A673 (cell line): Measurements from ENCODE around the gene CTDNEP1. TPM values are rescaled to one million over a fixed set of nuclear protein-coding genes. Genes with fewer than 3 reads are reported as not detected.

Experiments
- BruUV-seq: library from RNA; stranded (reverse); fragments of 400-500 nt; replicated peaks from 2 replicates; lab custom pipeline; 2021; lab: Mats Ljungman, UMichigan
- CTCF ChIA-PET: fragments of 300-600 bp; sonication (Branson Sonifier 250); formaldehyde crosslinking; loops from one replicate; lab custom pipeline; 2022; ENCODE audit warnings: antibody characterized with exemption; lab: Charles Lee
- POLR2A ChIA-PET: fragments of 300-600 bp; sonication (Branson Sonifier 250); formaldehyde crosslinking; loops from one replicate; lab custom pipeline; 2022; ENCODE audit warnings: antibody characterized with exemption; ENCODE audit not compliant: low non-redundant PET; lab: Charles Lee
- DNase-seq: peaks from one replicate; pipeline ENCODE4 v3.0.0-alpha.2; 2015; ENCODE audit warnings: low spot score
- H3K27ac ChIP-seq: fragments of 200-600 bp; sonication (generic); 2 replicates; pipeline ENCODE4 v1.5.1; 2016; ENCODE audit warnings: mixed run types, low read depth, mild to moderate bottlenecking, mixed read lengths, antibody characterized with exemption, low read length; ENCODE audit not compliant: poor library complexity, severe bottlenecking
- H3K27me3 ChIP-seq: fragments of 200-600 bp; sonication (generic); replicated peaks from 2 replicates; pipeline ENCODE4 v1.6.1; 2017; ENCODE audit warnings: mixed run types, low read depth, mild to moderate bottlenecking, mixed read lengths, antibody characterized with exemption, low read length; ENCODE audit not compliant: insufficient read depth, poor library complexity
- H3K36me3 ChIP-seq: fragments of 200-600 bp; sonication (generic); 2 replicates; pipeline ENCODE4 v1.6.1; 2016; ENCODE audit warnings: mixed run types, mild to moderate bottlenecking, mixed read lengths, antibody characterized with exemption, low read length; ENCODE audit not compliant: insufficient read depth, poor library complexity, severe bottlenecking
- H3K4me1 ChIP-seq: fragments of 200-600 bp; sonication (generic); 2 replicates; pipeline ENCODE4 v1.6.1; 2017; ENCODE audit warnings: mixed run types, mild to moderate bottlenecking, mixed read lengths, antibody characterized with exemption, low read length; ENCODE audit not compliant: insufficient read depth, poor library complexity, severe bottlenecking
- H3K4me3 ChIP-seq: fragments of 200-600 bp; sonication (generic); 2 replicates; pipeline ENCODE4 v1.5.1; 2016; ENCODE audit warnings: low read depth, mixed run types, mild to moderate bottlenecking, mixed read lengths, low read length; ENCODE audit not compliant: poor library complexity, severe bottlenecking
- H3K9me3 ChIP-seq: fragments of 200-600 bp; sonication (generic); 2 replicates; pipeline ENCODE4 v1.6.1; 2016; ENCODE audit warnings: mixed run types, low read depth, mild to moderate bottlenecking, mixed read lengths, antibody characterized with exemption, low read length; ENCODE audit not compliant: poor library complexity, severe bottlenecking
- CTCF ChIP-seq: fragments of 300-800, 200-600 bp; sonication (generic); conservative IDR thresholded peaks from 2 replicates; pipeline ENCODE4 v1.5.1; 2017; ENCODE audit warnings: low read depth, mild to moderate bottlenecking, antibody characterized with exemption, low read length, moderate library complexity, mixed read lengths
- EZH2 ChIP-seq: fragments of 200-600 bp; sonication (generic); IDR thresholded peaks from 2 replicates; pipeline ENCODE4 v1.6.1; 2017; ENCODE audit warnings: borderline replicate concordance, low read depth, mild to moderate bottlenecking, mixed read lengths, antibody characterized with exemption, low read length; ENCODE audit not compliant: poor library complexity, severe bottlenecking
- intact Hi-C: fragments of 100-400 bp; cut with micrococcal nuclease; formaldehyde crosslinking; loops from one replicate; pipeline ENCODE4 v1.10.0; 2022; ENCODE audit not compliant: unreplicated experiment
- total RNA-seq: library from RNA; stranded (reverse); gene quantifications from 2 replicates; pipeline ENCODE4 v1.2.3, GENCODE V29; 2021

Gene CTDNEP1
- total RNA-seq, 1 experiment from 2014 or later, result 175 TPM

- Histone ChIP-seq H3K27me3 (no peaks in the 10 kb centered on the region), H3K36me3 (peaks cover 47% of the 10 kb centered on the region), H3K9me3 (no peaks in the 10 kb centered on the region), H3K4me1 (peaks cover 36% of the 10 kb centered on the region), H3K4me3 (peak overlapping the region; percentile 94), H3K27ac (peak overlapping the region; percentile 93)
- BruUV-seq, result no TSS peak
- intact Hi-C loops, result no loop called here
- ChIA-PET POLR2A (interaction anchor here (0.5 to 0.7 kb wide), 2 partner anchors 20 to 75 kb away, joined by 4 to 18 read pairs; no protein-coding TSS in a partner anchor), CTCF (interaction anchor here (0.6 to 2.0 kb wide), 7 partner anchors 15 to 175 kb away, joined by 3 to 12 read pairs (median 3); no protein-coding TSS in a partner anchor)
- no peak for TF ChIP-seq EZH2
- peak; percentile 63 for TF ChIP-seq CTCF
- DNase-seq, result peak; percentile 76
Observed at GRCh38 chr17:7220593-7221277, 30.8 kb downstream of the CTDNEP1 start.

- Histone ChIP-seq H3K27ac (peak within 1 kb of the TSS; percentile 93), H3K36me3 (peaks cover 40% of the 10 kb centered on the region), H3K4me3 (peak within 1 kb of the TSS; percentile 94), H3K9me3 (no peaks in the 10 kb centered on the region), H3K27me3 (no peaks in the 10 kb centered on the region), H3K4me1 (peaks cover 36% of the 10 kb centered on the region)
- intact Hi-C loops, result no loop called here
- no TSS peak for BruUV-seq
- peak; percentile 85 for DNase-seq
- ChIA-PET POLR2A (interaction anchor here (0.5 to 0.7 kb wide), 3 partner anchors 14 to 609 kb away, joined by 3 to 4 read pairs (median 3); partner anchors contain the start of gene DVL2), CTCF (interaction anchor here (0.6 to 2.0 kb wide), 5 partner anchors 16 to 151 kb away, joined by 3 to 13 read pairs (median 5); no protein-coding TSS in a partner anchor)
- TF ChIP-seq EZH2 (no peak), CTCF (no peak)
Observed at GRCh38 chr17:7219812-7220592, 31.5 kb downstream of the CTDNEP1 start, which contains the start of the genes ACADVL and DLG4. ACADVL (plus strand) TSS chr17:7219938; CDS start chr17:7219985, 47 bp downstream. DLG4 (minus strand) TSS chr17:7219836.

- Histone ChIP-seq H3K4me1 (peaks cover 36% of the 10 kb centered on the region), H3K4me3 (peak overlapping the region; percentile 94), H3K27ac (peak overlapping the region; percentile 93)
Observed at GRCh38 chr17:7219229-7219811, 32.2 kb downstream of the CTDNEP1 start.

More at GRCh38 chr17:7219229-7219811, 32.2 kb downstream of the CTDNEP1 start:
- POLR2A ChIA-PET, result interaction anchor here (0.5 to 0.7 kb wide), 2 partner anchors 15 to 608 kb away, joined by 3 read pairs; partner anchors contain the start of gene DVL2
- TF ChIP-seq EZH2, result no peak
- no peak for TF ChIP-seq CTCF
- H3K27me3 ChIP-seq, result no peaks in the 10 kb centered on the region
- CTCF ChIA-PET, result interaction anchor here (0.6 kb wide), 1 partner anchor 152 kb away, joined by 13 read pairs; no protein-coding TSS in a partner anchor
- DNase-seq, result no peak
- BruUV-seq, result no TSS peak
- intact Hi-C loops, result no loop called here
- H3K36me3 ChIP-seq, result peaks cover 33% of the 10 kb centered on the region
- H3K9me3 ChIP-seq, result no peaks in the 10 kb centered on the region
